WTC11 (cell line): ENCODE results near the gene EGLN1. TPM values are rescaled to one million over a fixed set of nuclear protein-coding genes. Genes with fewer than 3 reads are reported as not detected.

Experiments
- ATAC-seq: fragments of 200-7000 bp; cut with Tn5 transposase; 2 replicates; pipeline ENCODE4 v1.10.0; 2021; ENCODE audit warnings: mild to moderate bottlenecking, moderate library complexity
- CTCF ChIA-PET: fragments of 300-600 bp; sonication (Branson Sonifier 250); formaldehyde crosslinking; loops from one replicate; lab custom pipeline; 2021; ENCODE audit warnings: antibody characterized with exemption; lab: Charles Lee
- POLR2A ChIA-PET: fragments of 350-600 bp; sonication (Branson Sonifier 250); formaldehyde crosslinking; loops from one replicate; lab custom pipeline; 2021; ENCODE audit warnings: antibody characterized with exemption; lab: Charles Lee
- DNase-seq: peaks from one replicate; pipeline ENCODE4 v3.0.0; 2021; ENCODE audit warnings: low spot score
- H3K27ac Mint-ChIP-seq: 2 replicates; pipeline ENCODE4 v1.8.0; 2021; ENCODE audit warnings: mixed read lengths
- H3K27me3 Mint-ChIP-seq: 2 replicates; pipeline ENCODE4 v1.8.0; 2021; ENCODE audit warnings: low read depth, mild to moderate bottlenecking, moderate library complexity, mixed read lengths
- H3K36me3 Mint-ChIP-seq: 2 replicates; pipeline ENCODE4 v1.8.0; 2021; ENCODE audit warnings: mixed read lengths
- H3K4me1 Mint-ChIP-seq: 2 replicates; pipeline ENCODE4 v1.8.0; 2022; ENCODE audit warnings: mixed read lengths
- H3K4me3 Mint-ChIP-seq: 2 replicates; pipeline ENCODE4 v1.8.0; 2021; ENCODE audit warnings: mild to moderate bottlenecking, moderate library complexity, mixed read lengths
- H3K9me3 Mint-ChIP-seq: 2 replicates; pipeline ENCODE4 v1.8.0; 2021; ENCODE audit warnings: mixed read lengths
- ESRRA ChIP-seq: sonication (generic); formaldehyde crosslinking; IDR thresholded peaks from 2 replicates; pipeline ENCODE4 v1.8.1; 2022; ENCODE audit warnings: mild to moderate bottlenecking, missing genetic modification reagents, borderline replicate concordance
- FOXJ3 ChIP-seq: sonication (generic); formaldehyde crosslinking; IDR thresholded peaks from 2 replicates; pipeline ENCODE4 v1.9.0; 2021; ENCODE audit warnings: missing genetic modification reagents, mild to moderate bottlenecking, borderline replicate concordance
- IRF2 ChIP-seq: sonication (generic); formaldehyde crosslinking; IDR thresholded peaks from 2 replicates; pipeline ENCODE4 v1.8.0; 2022; ENCODE audit warnings: low read depth, missing genetic modification reagents, borderline replicate concordance
- NFE2L1 ChIP-seq: sonication (generic); formaldehyde crosslinking; IDR thresholded peaks from 2 replicates; pipeline ENCODE4 v1.8.1; 2023; ENCODE audit warnings: missing genetic modification reagents
- NFYB ChIP-seq: sonication (generic); formaldehyde crosslinking; conservative IDR thresholded peaks from 2 replicates; pipeline ENCODE4 v1.8.0; 2022; ENCODE audit warnings: low read depth, missing genetic modification reagents
- NR3C1 ChIP-seq: sonication (generic); formaldehyde crosslinking; conservative IDR thresholded peaks from 2 replicates; pipeline ENCODE4 v1.8.1; 2023; ENCODE audit warnings: low read depth, mild to moderate bottlenecking, missing genetic modification reagents
- SP1 ChIP-seq: sonication (generic); formaldehyde crosslinking; conservative IDR thresholded peaks from 2 replicates; pipeline ENCODE4 v1.8.1; 2022; ENCODE audit warnings: missing genetic modification reagents
- TEAD1 ChIP-seq: sonication (generic); formaldehyde crosslinking; IDR thresholded peaks from 2 replicates; pipeline ENCODE4 v1.8.0; 2022; ENCODE audit warnings: mild to moderate bottlenecking, missing genetic modification reagents
- ZNF121 ChIP-seq: sonication (generic); formaldehyde crosslinking; IDR thresholded peaks from 2 replicates; pipeline ENCODE4 v1.8.0; 2023; ENCODE audit warnings: missing genetic modification reagents
- ZNF219 ChIP-seq: sonication (generic); formaldehyde crosslinking; IDR thresholded peaks from 2 replicates; pipeline ENCODE4 v1.8.0; 2023; ENCODE audit warnings: missing genetic modification reagents, mild to moderate bottlenecking, borderline replicate concordance
- total RNA-seq: library from RNA; stranded (reverse); gene quantifications from 3 replicates; pipeline ENCODE4 v1.2.3, GENCODE V29; 2021
- TF ChIP-seq, protein P1 (sequence below): sonication (generic); formaldehyde crosslinking; IDR thresholded peaks from 2 replicates; pipeline ENCODE4 v1.8.1; 2023; ENCODE audit warnings: mild to moderate bottlenecking, missing genetic modification reagents
- TF ChIP-seq, protein P2 (sequence below): fragments of 250-450 bp; sonication (Bioruptor Pico); IDR thresholded peaks from 2 replicates; pipeline ENCODE4 v1.9.0; 2021; ENCODE audit warnings: mild to moderate bottlenecking, borderline replicate concordance
- TF ChIP-seq, protein P3 (sequence below): fragments of 250-450 bp; sonication (Bioruptor Pico); IDR thresholded peaks from 2 replicates; pipeline ENCODE4 v1.8.0; 2021; ENCODE audit warnings: mild to moderate bottlenecking
- TF ChIP-seq, protein P4 (sequence below): sonication (generic); formaldehyde crosslinking; IDR thresholded peaks from 2 replicates; pipeline ENCODE4 v1.8.0; 2022; ENCODE audit warnings: mild to moderate bottlenecking, missing genetic modification reagents
- TF ChIP-seq, protein P5 (sequence below): sonication (generic); formaldehyde crosslinking; IDR thresholded peaks from 2 replicates; pipeline ENCODE4 v1.8.1; 2022; ENCODE audit warnings: low read depth, mild to moderate bottlenecking, moderate library complexity, missing genetic modification reagents, borderline replicate concordance
- TF ChIP-seq, protein P6 (sequence below): sonication (generic); formaldehyde crosslinking; IDR thresholded peaks from 2 replicates; pipeline ENCODE4 v1.8.0; 2023; ENCODE audit warnings: missing genetic modification reagents, mild to moderate bottlenecking, borderline replicate concordance

The EGLN1 gene
- total RNA-seq, 1 experiment from 2014 or later, result 13.7 TPM

DNA sequence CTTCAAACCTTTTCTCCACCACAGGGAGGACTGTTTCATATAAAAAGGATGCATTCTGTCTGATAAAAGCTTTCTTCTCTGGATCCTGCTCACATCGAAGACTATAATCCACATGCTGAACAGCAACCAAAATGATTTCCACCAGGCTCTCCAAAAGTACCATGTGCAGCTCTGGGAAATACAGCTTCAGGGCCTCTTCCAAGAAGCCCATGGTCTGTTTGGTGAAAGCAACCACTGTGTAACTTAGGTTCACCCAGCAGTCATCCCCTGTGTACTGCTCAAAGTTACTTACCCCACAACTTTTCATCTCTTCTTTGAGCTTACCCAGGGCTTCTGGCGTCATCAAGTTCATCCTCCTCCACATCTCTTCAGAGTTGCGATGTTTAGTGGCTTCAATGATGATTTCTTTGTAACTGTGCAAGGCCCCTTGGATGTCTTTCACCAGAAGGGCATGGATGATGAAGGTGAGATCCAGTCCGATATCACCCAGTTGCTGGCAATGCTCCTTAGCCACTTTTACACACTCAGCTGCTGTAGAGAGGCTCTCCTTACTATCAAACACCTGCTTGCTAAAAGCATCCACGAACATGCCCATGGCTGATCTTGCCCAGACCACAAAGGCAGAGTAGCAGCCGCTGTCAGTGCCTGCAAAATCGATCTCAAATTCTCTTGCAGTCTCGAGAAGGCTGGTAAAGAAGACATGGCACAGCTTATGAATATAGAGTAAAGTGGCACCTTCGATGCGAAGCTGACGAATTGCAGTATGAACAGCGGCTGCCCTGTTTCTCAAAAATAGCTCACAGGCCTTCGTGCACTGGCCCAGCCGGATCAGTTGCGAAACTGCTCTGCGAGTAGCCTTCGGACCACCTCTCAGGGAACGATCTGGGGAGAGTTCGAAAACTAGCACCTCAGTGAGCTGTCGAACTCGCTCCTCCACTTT, 86.2 kb downstream of the EGLN1 start (continued):
- TF ChIP-seq ZNF121 (CRISPR knock-in tag), result no peak

DNA sequence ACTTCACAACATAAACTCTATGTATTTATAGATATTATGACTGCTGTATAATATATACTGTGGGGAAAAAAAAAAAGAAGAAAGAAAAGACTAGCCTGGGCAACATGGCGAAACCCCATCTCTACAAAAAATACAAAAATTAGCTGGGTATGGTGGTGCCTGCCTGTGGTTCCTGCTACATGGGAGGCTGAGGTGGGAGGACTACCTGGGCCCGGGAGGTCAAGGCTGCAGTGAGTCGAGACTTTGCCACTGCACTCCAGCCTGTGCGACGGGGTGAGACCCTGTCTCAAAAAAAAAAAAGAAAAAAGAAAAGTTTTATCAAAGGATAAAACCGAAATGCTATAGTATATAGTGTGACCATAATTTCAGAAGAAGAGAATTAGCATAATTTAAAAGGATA, 87.1 kb downstream of the EGLN1 start:
- ATAC-seq (no peak), DNase-seq (no peak)
- ChIA-PET CTCF (interaction anchor here (1.2 kb wide), 1 partner anchor 19 kb away, joined by 6 read pairs; no protein-coding TSS in a partner anchor), POLR2A (no interaction called here)
- Mint-ChIP-seq H3K36me3 (0 out of 2 replicates have a peak, but pooled peaks cover 6% of the 10 kb centered on the region), H3K4me3 (peak overlapping the region; percentile 64), H3K27me3 (peaks cover 4% of the 10 kb centered on the region), H3K9me3 (no peaks in the 10 kb centered on the region), H3K4me1 (peaks cover 40% of the 10 kb centered on the region), H3K27ac (no peak overlapping the region)
- no peak for TF ChIP-seq NFE2L1 (CRISPR knock-in tag)
- TF ChIP-seq ESRRA, result no peak
- TF ChIP-seq, protein P1, sequence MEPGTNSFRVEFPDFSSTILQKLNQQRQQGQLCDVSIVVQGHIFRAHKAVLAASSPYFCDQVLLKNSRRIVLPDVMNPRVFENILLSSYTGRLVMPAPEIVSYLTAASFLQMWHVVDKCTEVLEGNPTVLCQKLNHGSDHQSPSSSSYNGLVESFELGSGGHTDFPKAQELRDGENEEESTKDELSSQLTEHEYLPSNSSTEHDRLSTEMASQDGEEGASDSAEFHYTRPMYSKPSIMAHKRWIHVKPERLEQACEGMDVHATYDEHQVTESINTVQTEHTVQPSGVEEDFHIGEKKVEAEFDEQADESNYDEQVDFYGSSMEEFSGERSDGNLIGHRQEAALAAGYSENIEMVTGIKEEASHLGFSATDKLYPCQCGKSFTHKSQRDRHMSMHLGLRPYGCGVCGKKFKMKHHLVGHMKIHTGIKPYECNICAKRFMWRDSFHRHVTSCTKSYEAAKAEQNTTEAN (CRISPR knock-in tag), result no peak
- TF ChIP-seq TEAD1 (CRISPR knock-in tag), result no peak
- no peak for TF ChIP-seq SP1 (CRISPR knock-in tag)
- TF ChIP-seq NR3C1 (CRISPR knock-in tag), result no peak
- TF ChIP-seq FOXJ3, result no peak
- TF ChIP-seq, protein P2, sequence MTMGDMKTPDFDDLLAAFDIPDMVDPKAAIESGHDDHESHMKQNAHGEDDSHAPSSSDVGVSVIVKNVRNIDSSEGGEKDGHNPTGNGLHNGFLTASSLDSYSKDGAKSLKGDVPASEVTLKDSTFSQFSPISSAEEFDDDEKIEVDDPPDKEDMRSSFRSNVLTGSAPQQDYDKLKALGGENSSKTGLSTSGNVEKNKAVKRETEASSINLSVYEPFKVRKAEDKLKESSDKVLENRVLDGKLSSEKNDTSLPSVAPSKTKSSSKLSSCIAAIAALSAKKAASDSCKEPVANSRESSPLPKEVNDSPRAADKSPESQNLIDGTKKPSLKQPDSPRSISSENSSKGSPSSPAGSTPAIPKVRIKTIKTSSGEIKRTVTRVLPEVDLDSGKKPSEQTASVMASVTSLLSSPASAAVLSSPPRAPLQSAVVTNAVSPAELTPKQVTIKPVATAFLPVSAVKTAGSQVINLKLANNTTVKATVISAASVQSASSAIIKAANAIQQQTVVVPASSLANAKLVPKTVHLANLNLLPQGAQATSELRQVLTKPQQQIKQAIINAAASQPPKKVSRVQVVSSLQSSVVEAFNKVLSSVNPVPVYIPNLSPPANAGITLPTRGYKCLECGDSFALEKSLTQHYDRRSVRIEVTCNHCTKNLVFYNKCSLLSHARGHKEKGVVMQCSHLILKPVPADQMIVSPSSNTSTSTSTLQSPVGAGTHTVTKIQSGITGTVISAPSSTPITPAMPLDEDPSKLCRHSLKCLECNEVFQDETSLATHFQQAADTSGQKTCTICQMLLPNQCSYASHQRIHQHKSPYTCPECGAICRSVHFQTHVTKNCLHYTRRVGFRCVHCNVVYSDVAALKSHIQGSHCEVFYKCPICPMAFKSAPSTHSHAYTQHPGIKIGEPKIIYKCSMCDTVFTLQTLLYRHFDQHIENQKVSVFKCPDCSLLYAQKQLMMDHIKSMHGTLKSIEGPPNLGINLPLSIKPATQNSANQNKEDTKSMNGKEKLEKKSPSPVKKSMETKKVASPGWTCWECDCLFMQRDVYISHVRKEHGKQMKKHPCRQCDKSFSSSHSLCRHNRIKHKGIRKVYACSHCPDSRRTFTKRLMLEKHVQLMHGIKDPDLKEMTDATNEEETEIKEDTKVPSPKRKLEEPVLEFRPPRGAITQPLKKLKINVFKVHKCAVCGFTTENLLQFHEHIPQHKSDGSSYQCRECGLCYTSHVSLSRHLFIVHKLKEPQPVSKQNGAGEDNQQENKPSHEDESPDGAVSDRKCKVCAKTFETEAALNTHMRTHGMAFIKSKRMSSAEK (CRISPR knock-in tag), result no peak
- TF ChIP-seq, protein P3, sequence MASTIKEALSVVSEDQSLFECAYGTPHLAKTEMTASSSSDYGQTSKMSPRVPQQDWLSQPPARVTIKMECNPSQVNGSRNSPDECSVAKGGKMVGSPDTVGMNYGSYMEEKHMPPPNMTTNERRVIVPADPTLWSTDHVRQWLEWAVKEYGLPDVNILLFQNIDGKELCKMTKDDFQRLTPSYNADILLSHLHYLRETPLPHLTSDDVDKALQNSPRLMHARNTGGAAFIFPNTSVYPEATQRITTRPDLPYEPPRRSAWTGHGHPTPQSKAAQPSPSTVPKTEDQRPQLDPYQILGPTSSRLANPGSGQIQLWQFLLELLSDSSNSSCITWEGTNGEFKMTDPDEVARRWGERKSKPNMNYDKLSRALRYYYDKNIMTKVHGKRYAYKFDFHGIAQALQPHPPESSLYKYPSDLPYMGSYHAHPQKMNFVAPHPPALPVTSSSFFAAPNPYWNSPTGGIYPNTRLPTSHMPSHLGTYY (CRISPR knock-in tag), result no peak
- no peak for TF ChIP-seq IRF2 (CRISPR knock-in tag)
- no peak for TF ChIP-seq NFYB (CRISPR knock-in tag)
- TF ChIP-seq, protein P4, sequence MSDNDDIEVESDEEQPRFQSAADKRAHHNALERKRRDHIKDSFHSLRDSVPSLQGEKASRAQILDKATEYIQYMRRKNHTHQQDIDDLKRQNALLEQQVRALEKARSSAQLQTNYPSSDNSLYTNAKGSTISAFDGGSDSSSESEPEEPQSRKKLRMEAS, result no peak
- TF ChIP-seq, protein P5, sequence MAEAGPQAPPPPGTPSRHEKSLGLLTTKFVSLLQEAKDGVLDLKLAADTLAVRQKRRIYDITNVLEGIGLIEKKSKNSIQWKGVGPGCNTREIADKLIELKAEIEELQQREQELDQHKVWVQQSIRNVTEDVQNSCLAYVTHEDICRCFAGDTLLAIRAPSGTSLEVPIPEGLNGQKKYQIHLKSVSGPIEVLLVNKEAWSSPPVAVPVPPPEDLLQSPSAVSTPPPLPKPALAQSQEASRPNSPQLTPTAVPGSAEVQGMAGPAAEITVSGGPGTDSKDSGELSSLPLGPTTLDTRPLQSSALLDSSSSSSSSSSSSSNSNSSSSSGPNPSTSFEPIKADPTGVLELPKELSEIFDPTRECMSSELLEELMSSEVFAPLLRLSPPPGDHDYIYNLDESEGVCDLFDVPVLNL (CRISPR knock-in tag), result no peak
- TF ChIP-seq, protein P6, sequence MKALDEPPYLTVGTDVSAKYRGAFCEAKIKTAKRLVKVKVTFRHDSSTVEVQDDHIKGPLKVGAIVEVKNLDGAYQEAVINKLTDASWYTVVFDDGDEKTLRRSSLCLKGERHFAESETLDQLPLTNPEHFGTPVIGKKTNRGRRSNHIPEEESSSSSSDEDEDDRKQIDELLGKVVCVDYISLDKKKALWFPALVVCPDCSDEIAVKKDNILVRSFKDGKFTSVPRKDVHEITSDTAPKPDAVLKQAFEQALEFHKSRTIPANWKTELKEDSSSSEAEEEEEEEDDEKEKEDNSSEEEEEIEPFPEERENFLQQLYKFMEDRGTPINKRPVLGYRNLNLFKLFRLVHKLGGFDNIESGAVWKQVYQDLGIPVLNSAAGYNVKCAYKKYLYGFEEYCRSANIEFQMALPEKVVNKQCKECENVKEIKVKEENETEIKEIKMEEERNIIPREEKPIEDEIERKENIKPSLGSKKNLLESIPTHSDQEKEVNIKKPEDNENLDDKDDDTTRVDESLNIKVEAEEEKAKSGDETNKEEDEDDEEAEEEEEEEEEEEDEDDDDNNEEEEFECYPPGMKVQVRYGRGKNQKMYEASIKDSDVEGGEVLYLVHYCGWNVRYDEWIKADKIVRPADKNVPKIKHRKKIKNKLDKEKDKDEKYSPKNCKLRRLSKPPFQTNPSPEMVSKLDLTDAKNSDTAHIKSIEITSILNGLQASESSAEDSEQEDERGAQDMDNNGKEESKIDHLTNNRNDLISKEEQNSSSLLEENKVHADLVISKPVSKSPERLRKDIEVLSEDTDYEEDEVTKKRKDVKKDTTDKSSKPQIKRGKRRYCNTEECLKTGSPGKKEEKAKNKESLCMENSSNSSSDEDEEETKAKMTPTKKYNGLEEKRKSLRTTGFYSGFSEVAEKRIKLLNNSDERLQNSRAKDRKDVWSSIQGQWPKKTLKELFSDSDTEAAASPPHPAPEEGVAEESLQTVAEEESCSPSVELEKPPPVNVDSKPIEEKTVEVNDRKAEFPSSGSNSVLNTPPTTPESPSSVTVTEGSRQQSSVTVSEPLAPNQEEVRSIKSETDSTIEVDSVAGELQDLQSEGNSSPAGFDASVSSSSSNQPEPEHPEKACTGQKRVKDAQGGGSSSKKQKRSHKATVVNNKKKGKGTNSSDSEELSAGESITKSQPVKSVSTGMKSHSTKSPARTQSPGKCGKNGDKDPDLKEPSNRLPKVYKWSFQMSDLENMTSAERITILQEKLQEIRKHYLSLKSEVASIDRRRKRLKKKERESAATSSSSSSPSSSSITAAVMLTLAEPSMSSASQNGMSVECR (CRISPR knock-in tag), result no peak
- no peak for TF ChIP-seq ZNF219 (CRISPR knock-in tag)
